KG1 (cell line): ENCODE results near the gene CEP120.

ENCODE experiments used
- DNase-seq: peaks from one replicate; lab custom pipeline; 2025; lab: John Stamatoyannopoulos, UW

The CEP120 gene

GRCh38 chr5:123299136-123299535, 124.1 kb downstream of the CEP120 start:
- DNase-seq, result no peak

GRCh38 chr5:123298335-123299030, 124.7 kb downstream of the CEP120 start:
- DNase-seq, result no peak

- DNase-seq, result no peak
Measured at GRCh38 chr5:123297866-123298265, 125.3 kb downstream of the CEP120 start.

- DNase-seq, result no peak
Measured at GRCh38 chr5:123297198-123297831, 125.9 kb downstream of the CEP120 start.
